Activated T-cell treated with anti-CD3 and anti-CD28 coated beads, Interleukin-2, amount 50 U/mL, for 24 hours (primary cell): ENCODE measurements around the gene ITIH3.
"Not testable (repeated sequence)": the region's sequence is repeated elsewhere in the genome, so short reads cannot be mapped to it uniquely, and the experiment has no call there.

ENCODE experiments used
- DNase-seq: peaks from one replicate; pipeline ENCODE4 v3.0.0-alpha.2; 2020
- H3K27ac Mint-ChIP-seq: 2 replicates; pipeline ENCODE4 v1.8.0; 2020; ENCODE audit warnings: mild to moderate bottlenecking, mixed read lengths
- H3K27me3 Mint-ChIP-seq: 2 replicates; pipeline ENCODE4 v1.8.0; 2020; ENCODE audit warnings: mixed read lengths
- H3K36me3 Mint-ChIP-seq: 2 replicates; pipeline ENCODE4 v1.8.0; 2020; ENCODE audit warnings: low read depth, mixed read lengths
- H3K4me1 Mint-ChIP-seq: 2 replicates; pipeline ENCODE4 v1.8.0; 2020; ENCODE audit warnings: low read depth, mixed read lengths
- H3K4me3 Mint-ChIP-seq: 2 replicates; pipeline ENCODE4 v1.8.0; 2020; ENCODE audit warnings: mild to moderate bottlenecking, moderate library complexity, mixed read lengths
- H3K9me3 Mint-ChIP-seq: 2 replicates; pipeline ENCODE4 v1.8.0; 2020; ENCODE audit warnings: mixed read lengths

The ITIH3 gene

DNA sequence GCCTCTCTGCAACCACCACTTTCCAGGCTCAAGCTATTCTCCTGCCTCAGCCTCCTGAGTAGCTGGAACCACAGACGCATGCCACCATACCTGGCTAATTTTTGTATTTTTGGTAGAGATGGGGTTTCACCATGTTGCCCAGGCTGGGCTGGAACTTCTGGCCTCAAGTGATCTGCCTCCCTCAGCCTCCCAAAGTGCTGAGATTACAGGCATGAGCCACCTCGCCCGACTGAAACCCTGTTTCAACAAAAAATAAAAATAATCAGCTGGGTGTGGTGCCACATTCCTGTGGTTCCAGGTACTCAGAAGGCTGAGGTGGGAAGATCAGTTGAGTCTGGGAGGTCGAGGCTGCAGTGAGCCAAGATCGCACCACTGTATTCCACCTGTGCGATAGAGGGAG, 18.1 kb upstream of the ITIH3 start:
- not testable (repeated sequence) for H3K4me3 Mint-ChIP-seq, H3K4me1 Mint-ChIP-seq, H3K9me3 Mint-ChIP-seq, H3K36me3 Mint-ChIP-seq, DNase-seq, H3K27ac Mint-ChIP-seq, H3K27me3 Mint-ChIP-seq

- no peak within 1 kb of the TSS for H3K27ac Mint-ChIP-seq
- H3K4me1 Mint-ChIP-seq = no peaks in the 10 kb centered on the region
- no peaks in the 10 kb centered on the region for H3K9me3 Mint-ChIP-seq
- DNase-seq = peak; percentile 13
- no peak within 1 kb of the TSS for H3K4me3 Mint-ChIP-seq
- H3K36me3 Mint-ChIP-seq = no peaks in the 10 kb centered on the region
- peaks cover 10% of the 10 kb centered on the region for H3K27me3 Mint-ChIP-seq
Measured at GRCh38 chr3:52777127-52777958, 17.3 kb upstream of the ITIH3 start, which contains the start of gene ITIH1. Gene ITIH1, plus strand, starts transcription at chr3:52777599. Its CDS starts 17 bp downstream, at chr3:52777616.

DNA sequence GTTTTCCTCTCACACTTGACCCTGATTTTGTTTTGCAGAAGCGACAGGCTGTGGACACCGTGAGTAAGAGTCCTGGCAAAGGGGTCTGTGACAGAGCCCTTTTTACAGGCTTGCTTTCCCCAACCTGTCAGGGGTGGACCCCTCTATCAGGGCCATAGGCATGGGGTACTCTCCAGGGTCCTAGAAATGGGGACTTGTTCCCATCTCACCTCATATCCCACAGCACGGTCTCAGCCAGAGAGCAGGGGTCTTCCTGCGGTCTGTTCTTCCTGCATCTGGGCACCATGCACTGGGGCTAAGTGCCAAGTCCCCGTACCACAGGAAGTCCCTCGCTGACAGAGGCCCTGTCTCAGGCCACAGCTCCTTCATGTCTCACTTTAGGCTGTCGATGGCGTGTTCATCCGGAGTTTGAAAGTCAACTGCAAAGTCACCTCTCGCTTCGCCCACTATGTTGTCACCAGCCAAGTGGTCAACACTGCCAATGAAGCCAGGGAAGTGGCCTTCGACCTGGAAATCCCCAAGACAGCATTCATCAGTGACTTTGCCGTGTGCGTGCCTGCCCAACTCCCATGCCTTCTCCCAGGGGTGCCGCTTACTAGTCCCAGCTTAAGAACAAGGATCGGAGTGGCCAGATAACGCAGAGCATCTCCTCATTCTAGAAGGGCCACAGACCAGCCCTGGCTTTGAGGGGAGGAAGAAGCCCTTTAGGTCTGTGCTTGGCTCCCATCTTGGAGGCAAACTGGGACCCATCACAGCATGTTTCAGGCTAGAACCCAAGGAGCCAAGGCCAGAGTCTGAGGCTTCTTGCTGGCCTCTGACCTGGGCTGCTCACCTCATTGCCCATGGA, 16.4 kb upstream of the ITIH3 start:
- Mint-ChIP-seq H3K27ac (no peak overlapping the region), H3K36me3 (no peaks in the 10 kb centered on the region), H3K4me3 (no peak overlapping the region), H3K27me3 (peaks cover 14% of the 10 kb centered on the region), H3K4me1 (no peaks in the 10 kb centered on the region), H3K9me3 (no peaks in the 10 kb centered on the region)
- DNase-seq = peak; percentile 14

DNA sequence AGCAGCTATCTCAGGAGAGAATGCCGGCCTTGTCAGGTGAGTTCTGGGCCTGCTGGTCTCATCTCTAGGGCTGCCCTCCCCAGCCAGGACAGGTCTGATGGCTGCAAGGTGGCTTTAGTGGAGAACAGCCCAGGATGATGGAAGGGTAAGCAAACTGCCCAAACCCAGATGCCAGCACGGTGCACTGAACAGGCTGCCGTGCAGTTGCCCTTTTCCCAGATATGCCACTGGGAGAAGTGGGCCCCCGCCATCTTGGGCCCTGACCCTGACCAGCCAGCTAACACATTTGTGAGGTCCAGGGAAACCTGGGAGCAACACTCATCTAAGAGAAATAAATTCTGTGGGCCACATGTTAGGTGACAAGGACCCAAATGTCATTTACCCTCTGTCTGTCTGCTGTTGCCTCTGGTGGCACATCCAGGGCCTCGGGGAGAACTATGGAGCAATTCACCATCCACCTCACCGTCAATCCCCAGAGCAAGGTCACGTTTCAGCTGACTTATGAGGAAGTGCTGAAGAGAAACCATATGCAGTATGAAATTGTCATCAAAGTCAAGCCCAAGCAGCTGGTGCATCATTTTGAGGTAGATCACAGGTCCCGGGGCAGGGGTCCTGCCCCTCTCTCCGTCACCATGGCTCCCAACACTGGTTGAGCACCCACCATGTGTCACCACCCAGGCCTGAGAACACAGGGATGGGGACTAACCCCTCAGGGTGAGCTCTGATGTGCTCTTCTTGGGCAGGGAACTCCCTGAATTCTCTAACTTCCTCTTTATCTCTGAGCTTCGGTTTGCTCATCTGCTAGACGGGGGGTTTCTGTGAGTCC, 15.4 kb upstream of the ITIH3 start:
- no peak overlapping the region for H3K4me3 Mint-ChIP-seq
- H3K36me3 Mint-ChIP-seq = no peaks in the 10 kb centered on the region
- peak; percentile 20 for DNase-seq
- no peaks in the 10 kb centered on the region for H3K4me1 Mint-ChIP-seq
- H3K27me3 Mint-ChIP-seq = peaks cover 14% of the 10 kb centered on the region
- H3K9me3 Mint-ChIP-seq = no peaks in the 10 kb centered on the region
- H3K27ac Mint-ChIP-seq = no peak overlapping the region

GRCh38 chr3:52779837-52780585, 14.6 kb upstream of the ITIH3 start:
- Mint-ChIP-seq H3K9me3 (no peaks in the 10 kb centered on the region), H3K4me3 (no peak overlapping the region), H3K27ac (no peak overlapping the region), H3K4me1 (no peaks in the 10 kb centered on the region), H3K36me3 (no peaks in the 10 kb centered on the region), H3K27me3 (peaks cover 14% of the 10 kb centered on the region)
- peak; percentile 11 for DNase-seq

DNA sequence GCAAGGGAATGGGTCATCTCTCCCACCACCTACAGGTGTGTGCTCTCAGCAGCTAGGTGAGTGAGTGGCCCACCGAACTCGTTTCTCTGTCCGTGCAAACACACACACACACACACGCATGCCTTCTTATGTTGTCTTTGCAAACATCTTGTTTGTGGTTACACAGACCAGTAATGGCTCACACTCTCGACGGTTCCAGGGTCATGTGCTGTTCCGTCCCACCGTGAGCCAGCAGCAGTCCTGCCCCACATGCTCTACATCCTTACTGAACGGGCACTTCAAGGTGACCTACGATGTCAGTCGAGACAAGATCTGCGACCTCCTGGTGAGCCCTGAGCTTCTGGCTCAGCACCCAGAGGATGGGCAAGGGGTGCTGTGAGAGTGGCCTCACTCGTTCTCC, 12.9 kb upstream of the ITIH3 start:
- DNase-seq = peak; percentile 3
- Mint-ChIP-seq H3K36me3 (no peaks in the 10 kb centered on the region), H3K27ac (no peak overlapping the region), H3K4me1 (no peaks in the 10 kb centered on the region), H3K4me3 (no peak overlapping the region), H3K9me3 (no peaks in the 10 kb centered on the region), H3K27me3 (peaks cover 14% of the 10 kb centered on the region)

GRCh38 chr3:52782412-52783210, 12.0 kb upstream of the ITIH3 start:
- no peak overlapping the region for H3K4me3 Mint-ChIP-seq
- no peak for DNase-seq
- H3K4me1 Mint-ChIP-seq = no peaks in the 10 kb centered on the region
- no peak overlapping the region for H3K27ac Mint-ChIP-seq
- no peaks in the 10 kb centered on the region for H3K36me3 Mint-ChIP-seq
- H3K9me3 Mint-ChIP-seq = no peaks in the 10 kb centered on the region
- H3K27me3 Mint-ChIP-seq = peaks cover 14% of the 10 kb centered on the region

DNA sequence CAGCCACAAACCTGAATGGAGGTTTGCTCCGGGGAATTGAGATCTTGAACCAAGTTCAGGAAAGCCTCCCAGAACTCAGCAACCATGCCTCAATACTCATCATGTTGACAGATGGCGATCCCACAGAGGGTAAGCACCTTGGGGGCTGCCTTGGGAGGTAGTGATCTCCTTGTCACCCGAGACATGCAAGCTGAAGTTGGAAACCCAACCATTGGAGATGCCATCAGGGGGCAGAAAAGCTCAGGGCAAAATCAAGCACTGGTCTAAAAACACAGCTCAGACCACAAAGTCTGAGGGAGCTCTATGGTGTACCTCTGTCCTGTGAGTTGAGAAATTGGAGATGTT, 11.4 kb upstream of the ITIH3 start:
- H3K4me1 Mint-ChIP-seq = no peaks in the 10 kb centered on the region
- no peak overlapping the region for H3K27ac Mint-ChIP-seq
- peaks cover 14% of the 10 kb centered on the region for H3K27me3 Mint-ChIP-seq
- H3K4me3 Mint-ChIP-seq = no peak overlapping the region
- no peak for DNase-seq
- H3K9me3 Mint-ChIP-seq = no peaks in the 10 kb centered on the region
- no peaks in the 10 kb centered on the region for H3K36me3 Mint-ChIP-seq

- no peak overlapping the region for H3K4me3 Mint-ChIP-seq
- no peaks in the 10 kb centered on the region for H3K4me1 Mint-ChIP-seq
- H3K9me3 Mint-ChIP-seq = no peaks in the 10 kb centered on the region
- no peak overlapping the region for H3K27ac Mint-ChIP-seq
- H3K36me3 Mint-ChIP-seq = no peaks in the 10 kb centered on the region
- no peak for DNase-seq
- H3K27me3 Mint-ChIP-seq = peaks cover 14% of the 10 kb centered on the region
Measured at GRCh38 chr3:52784021-52784621, 10.5 kb upstream of the ITIH3 start.

- Mint-ChIP-seq H3K27ac (no peak overlapping the region), H3K4me3 (no peak overlapping the region), H3K4me1 (no peaks in the 10 kb centered on the region), H3K36me3 (no peaks in the 10 kb centered on the region), H3K9me3 (no peaks in the 10 kb centered on the region), H3K27me3 (peaks cover 11% of the 10 kb centered on the region)
- no peak for DNase-seq
Measured at GRCh38 chr3:52784931-52785590, 9.5 kb upstream of the ITIH3 start.

DNA sequence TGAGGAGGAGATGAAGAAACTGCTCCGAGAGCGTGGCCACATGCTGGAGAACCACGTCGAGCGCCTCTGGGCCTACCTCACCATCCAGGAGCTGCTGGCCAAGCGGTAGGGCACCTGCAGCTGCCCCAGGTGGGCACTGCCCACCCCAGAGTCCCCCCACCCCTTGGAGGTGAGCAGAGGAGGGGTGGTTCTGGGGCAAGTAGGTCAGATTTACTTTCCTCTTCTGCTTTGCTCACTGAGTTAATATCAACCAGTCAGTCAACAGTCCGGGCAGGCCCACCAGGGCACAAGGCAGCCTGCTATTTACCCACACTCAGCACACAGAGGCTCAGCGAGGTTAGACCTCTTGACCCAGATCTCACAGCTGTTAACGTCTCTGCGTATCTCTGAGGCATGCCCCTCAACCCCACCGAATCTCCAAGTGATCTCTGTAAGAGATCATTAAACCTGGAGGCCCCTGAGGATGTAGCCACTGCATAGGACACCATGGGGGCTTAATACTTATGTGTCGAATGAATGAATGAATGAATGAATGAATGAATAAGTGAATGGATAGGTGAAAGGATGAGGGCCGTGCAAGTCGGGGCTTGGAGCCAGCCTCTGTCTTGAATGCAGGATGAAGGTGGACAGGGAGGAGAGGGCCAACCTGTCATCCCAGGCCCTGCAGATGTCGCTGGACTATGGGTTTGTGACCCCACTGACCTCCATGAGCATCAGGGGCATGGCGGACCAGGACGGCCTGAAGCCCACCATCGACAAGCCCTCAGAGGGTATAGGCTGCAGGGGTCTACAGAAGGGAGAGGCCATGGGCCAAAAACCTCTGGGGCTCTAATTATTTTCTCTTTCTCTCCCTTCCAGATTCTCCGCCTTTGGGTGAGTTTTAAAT, 8.0 kb upstream of the ITIH3 start:
- DNase-seq = no peak
- Mint-ChIP-seq H3K4me3 (no peak overlapping the region), H3K27me3 (peaks cover 11% of the 10 kb centered on the region), H3K36me3 (no peaks in the 10 kb centered on the region), H3K9me3 (no peaks in the 10 kb centered on the region), H3K27ac (no peak overlapping the region), H3K4me1 (no peaks in the 10 kb centered on the region)

- no peak overlapping the region for H3K4me3 Mint-ChIP-seq
- peaks cover 5% of the 10 kb centered on the region for H3K27me3 Mint-ChIP-seq
- DNase-seq = no peak
- no peaks in the 10 kb centered on the region for H3K4me1 Mint-ChIP-seq
- no peak overlapping the region for H3K27ac Mint-ChIP-seq
- no peaks in the 10 kb centered on the region for H3K36me3 Mint-ChIP-seq
- no peaks in the 10 kb centered on the region for H3K9me3 Mint-ChIP-seq
Measured at GRCh38 chr3:52787246-52787645, 7.3 kb upstream of the ITIH3 start.
